Tibial artery (tissue), 4 donors: ENCODE data around the gene ST8SIA4.

Experiments used
- DNase-seq, 2 donors: peaks; one replicate each; pipeline ENCODE4 v3.0.0-alpha.2; 2019
- H3K27ac ChIP-seq, 2 donors: fragments of 200-600 bp; sonication (generic) in 1 of 2; 1 replicate in 1 of 2; 2 replicates in 1 of 2; pipeline ENCODE4 v1.5.1; 2018 to 2019; ENCODE audit warnings: mild to moderate bottlenecking in 1 of 2
- H3K27me3 ChIP-seq, 2 donors: fragments of 200-600 bp; sonication (generic) in 1 of 2; one replicate each; pipeline versions ENCODE4 v1.5.1 to v1.6.0; 2016 to 2019
- H3K36me3 ChIP-seq, 3 donors: fragments of 200-600 bp; sonication (generic) in 2 of 3; one replicate each; pipeline ENCODE4 v1.5.1; 2016 to 2019; ENCODE audit warnings: mild to moderate bottlenecking in 2 of 3
- H3K4me1 ChIP-seq, 4 donors: fragments of 200-600 bp; sonication (generic) in 2 of 4; 1 replicate in 3 of 4; 2 replicates in 1 of 4; pipeline ENCODE4 v1.5.1; 2016 to 2019
- H3K4me3 ChIP-seq, 2 donors: fragments of 200-600 bp; sonication (generic) in 1 of 2; 1 replicate in 1 of 2; 2 replicates in 1 of 2; pipeline ENCODE4 v1.5.1; 2018 to 2019; ENCODE audit warnings: mild to moderate bottlenecking in 2 of 2
- H3K9me3 ChIP-seq, 3 donors: fragments of 200-600 bp; sonication (generic) in 1 of 3; one replicate each; pipeline ENCODE4 v1.5.1; 2016 to 2019
- intact Hi-C: fragments of 100-400 bp; cut with DNase I; formaldehyde crosslinking; loops from one replicate; pipeline ENCODE4 v1.15.0; 2023; ENCODE audit warnings: low total_unique reads
- TF ChIP-seq, protein P1 (sequence below), 2 experiments: fragments of 200-600 bp in 1 of 2; fragments of 450-650 bp in 1 of 2; IDR thresholded peaks; one replicate each; pipeline ENCODE4 v1.5.1; 2017 to 2019; ENCODE audit warnings: antibody characterized with exemption in 2 of 2, mild to moderate bottlenecking in 1 of 2, moderate library complexity in 1 of 2

Gene ST8SIA4

DNA sequence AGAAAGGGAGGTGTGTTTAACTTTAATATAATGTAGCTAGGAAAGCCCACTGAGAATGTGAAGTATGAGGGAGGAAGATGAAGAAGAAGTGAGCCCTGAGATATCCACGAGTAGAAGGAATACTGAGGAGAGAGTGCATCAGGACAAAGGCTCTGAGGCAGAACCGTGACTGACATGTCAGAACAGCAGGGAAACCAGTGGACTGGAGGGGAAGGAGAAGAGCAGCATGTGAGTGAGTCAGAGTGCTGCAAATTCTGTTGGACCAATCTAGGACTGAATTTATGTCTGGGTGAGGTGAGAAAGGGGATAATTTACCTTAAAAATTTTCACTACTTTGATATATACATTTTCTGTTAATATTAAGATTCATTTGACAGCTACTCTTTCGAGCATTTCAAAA lies 110.3 kb downstream of the ST8SIA4 start:
- peaks cover 0 to 8% (median 0%) of the 10 kb centered on the region in 3 donors for H3K9me3 ChIP-seq
- intact Hi-C loops, result no loop called here
- H3K36me3 ChIP-seq, result no peaks in the 10 kb centered on the region
- H3K27ac ChIP-seq, result no peak overlapping the region
- H3K27me3 ChIP-seq, result no peaks in the 10 kb centered on the region
- no peak overlapping the region for H3K4me3 ChIP-seq
- TF ChIP-seq, protein P1, sequence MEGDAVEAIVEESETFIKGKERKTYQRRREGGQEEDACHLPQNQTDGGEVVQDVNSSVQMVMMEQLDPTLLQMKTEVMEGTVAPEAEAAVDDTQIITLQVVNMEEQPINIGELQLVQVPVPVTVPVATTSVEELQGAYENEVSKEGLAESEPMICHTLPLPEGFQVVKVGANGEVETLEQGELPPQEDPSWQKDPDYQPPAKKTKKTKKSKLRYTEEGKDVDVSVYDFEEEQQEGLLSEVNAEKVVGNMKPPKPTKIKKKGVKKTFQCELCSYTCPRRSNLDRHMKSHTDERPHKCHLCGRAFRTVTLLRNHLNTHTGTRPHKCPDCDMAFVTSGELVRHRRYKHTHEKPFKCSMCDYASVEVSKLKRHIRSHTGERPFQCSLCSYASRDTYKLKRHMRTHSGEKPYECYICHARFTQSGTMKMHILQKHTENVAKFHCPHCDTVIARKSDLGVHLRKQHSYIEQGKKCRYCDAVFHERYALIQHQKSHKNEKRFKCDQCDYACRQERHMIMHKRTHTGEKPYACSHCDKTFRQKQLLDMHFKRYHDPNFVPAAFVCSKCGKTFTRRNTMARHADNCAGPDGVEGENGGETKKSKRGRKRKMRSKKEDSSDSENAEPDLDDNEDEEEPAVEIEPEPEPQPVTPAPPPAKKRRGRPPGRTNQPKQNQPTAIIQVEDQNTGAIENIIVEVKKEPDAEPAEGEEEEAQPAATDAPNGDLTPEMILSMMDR (IDR thresholded peaks at IDR 0.05), result no peak
- H3K4me1 ChIP-seq, result no peaks in the 10 kb centered on the region
- no peak for DNase-seq

DNA sequence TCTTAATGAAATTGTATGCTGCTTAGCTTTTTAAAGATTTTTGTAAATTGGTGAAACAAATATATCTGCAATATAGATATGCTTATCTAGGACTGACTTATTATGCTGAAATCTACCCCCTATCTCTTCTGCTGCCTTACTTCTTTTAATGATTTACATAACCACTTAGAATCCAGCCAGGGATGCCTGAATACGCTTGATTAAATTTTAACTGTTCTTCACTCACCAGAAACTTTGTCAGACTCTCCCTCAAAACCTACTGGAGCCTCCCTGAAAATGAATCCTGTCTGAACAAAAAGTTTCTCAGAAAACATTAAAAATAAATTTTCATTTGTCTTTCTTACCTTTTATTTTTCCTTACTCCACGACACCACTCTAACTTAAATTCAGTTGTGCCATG lies 111.7 kb downstream of the ST8SIA4 start:
- intact Hi-C loops, result no loop called here
- Histone ChIP-seq H3K36me3 (no peaks in the 10 kb centered on the region), H3K27me3 (no peaks in the 10 kb centered on the region), H3K9me3 (peaks cover 0 to 8% (median 0%) of the 10 kb centered on the region in 3 donors), H3K4me3 (no peak overlapping the region), H3K27ac (no peak overlapping the region), H3K4me1 (no peaks in the 10 kb centered on the region)
- no peak for DNase-seq
- TF ChIP-seq, protein P1 (IDR thresholded peaks at IDR 0.05), result no peak

DNA sequence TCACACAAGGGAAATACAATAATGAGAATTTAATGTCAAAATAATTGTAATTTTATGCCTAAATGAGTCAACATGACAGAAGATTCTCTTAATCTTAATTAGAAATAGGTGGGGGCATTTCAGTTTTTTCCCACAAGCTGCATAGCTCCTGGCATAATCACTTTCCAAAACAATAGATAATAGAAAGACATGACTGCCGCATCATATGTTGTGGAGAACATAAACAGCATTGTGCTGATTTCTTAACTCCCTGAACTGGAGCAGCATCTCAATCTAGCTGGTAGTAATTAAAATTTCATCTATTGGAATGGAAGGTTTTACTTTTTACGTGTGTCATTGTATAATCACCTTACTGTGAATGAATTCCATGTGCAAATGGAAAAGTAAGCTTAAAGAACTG lies 112.1 kb downstream of the ST8SIA4 start:
- no peaks in the 10 kb centered on the region for H3K4me1 ChIP-seq
- H3K9me3 ChIP-seq, result peaks cover 0 to 8% (median 0%) of the 10 kb centered on the region in 3 donors
- no peak for DNase-seq
- intact Hi-C loops, result no loop called here
- TF ChIP-seq, protein P1 (IDR thresholded peaks at IDR 0.05), result no peak
- no peak overlapping the region for H3K27ac ChIP-seq
- no peak overlapping the region for H3K4me3 ChIP-seq
- no peaks in the 10 kb centered on the region for H3K36me3 ChIP-seq
- H3K27me3 ChIP-seq, result no peaks in the 10 kb centered on the region

DNA sequence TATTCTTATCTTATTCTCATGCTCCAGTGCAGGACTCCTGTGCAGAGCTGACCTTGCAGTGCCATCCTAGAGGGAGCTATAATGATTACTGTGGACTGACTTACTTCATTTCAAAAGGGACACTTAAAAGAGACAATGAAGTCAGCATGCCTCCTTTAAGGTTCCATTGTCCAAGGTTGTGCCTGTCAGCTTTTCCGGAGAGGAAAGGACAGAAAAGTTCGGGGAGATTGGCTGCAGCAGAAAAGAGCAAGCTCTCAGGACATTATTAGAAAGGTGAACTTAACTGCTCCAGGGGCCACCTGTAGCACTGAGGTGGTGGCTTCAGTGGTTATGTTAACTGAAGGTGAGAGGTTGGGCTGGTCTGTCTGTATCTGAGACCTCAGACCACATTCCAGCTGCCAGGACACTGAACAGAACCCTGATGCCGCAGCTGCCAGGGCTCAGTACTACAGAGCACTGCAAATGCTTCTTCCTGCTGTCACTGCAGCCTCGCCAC lies 112.9 kb downstream of the ST8SIA4 start:
- TF ChIP-seq, protein P1 (IDR thresholded peaks at IDR 0.05), result no peak
- Histone ChIP-seq H3K4me3 (no peak overlapping the region), H3K27ac (no peak overlapping the region), H3K36me3 (no peaks in the 10 kb centered on the region), H3K4me1 (no peaks in the 10 kb centered on the region), H3K27me3 (no peaks in the 10 kb centered on the region), H3K9me3 (peaks cover 0 to 8% (median 0%) of the 10 kb centered on the region in 3 donors)
- intact Hi-C loops, result no loop called here
- DNase-seq, result no peak

DNA sequence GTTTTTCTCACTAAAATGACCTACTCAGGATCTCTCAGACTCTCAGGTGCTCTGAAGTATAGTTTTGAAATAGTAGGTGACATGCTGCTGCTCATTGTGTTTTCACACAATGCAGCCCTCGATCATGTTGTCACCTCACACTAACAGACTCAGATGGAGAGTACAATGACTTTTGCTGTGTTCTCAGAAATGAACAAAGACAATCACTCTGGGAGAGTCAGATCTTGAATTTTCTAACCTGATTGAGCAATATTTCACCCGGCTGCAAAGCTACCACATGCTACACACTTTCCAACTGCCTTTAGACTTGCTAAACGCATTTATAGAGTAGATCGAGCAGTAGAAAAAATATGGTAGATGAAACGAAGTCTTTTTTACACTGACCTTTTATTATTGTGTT lies 113.4 kb downstream of the ST8SIA4 start:
- intact Hi-C loops, result no loop called here
- peaks cover 0 to 8% (median 0%) of the 10 kb centered on the region in 3 donors for H3K9me3 ChIP-seq
- H3K27me3 ChIP-seq, result no peaks in the 10 kb centered on the region
- no peak for DNase-seq
- H3K36me3 ChIP-seq, result no peaks in the 10 kb centered on the region
- no peak overlapping the region for H3K27ac ChIP-seq
- H3K4me3 ChIP-seq, result no peak overlapping the region
- no peaks in the 10 kb centered on the region for H3K4me1 ChIP-seq
- TF ChIP-seq, protein P1 (IDR thresholded peaks at IDR 0.05), result no peak

DNA sequence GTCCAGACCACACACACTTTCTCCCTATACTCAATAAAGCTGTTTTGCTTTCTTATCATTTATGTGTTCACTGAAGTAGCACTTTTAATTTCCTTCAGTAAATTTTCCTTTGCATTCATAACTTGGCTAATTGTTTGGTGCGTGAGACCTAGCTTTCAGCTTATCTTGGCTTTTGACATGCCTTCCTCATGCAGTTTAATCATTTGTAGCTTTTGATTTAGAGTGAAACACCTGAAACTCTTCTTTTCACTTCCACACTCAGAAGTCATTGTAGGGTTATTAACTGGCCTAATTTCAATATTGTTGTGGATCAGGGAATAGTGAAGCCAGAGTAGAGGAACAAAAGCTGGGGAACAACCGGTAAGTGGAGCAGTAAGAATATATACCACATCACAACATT lies 114.7 kb downstream of the ST8SIA4 start:
- Histone ChIP-seq H3K27me3 (no peaks in the 10 kb centered on the region), H3K36me3 (no peaks in the 10 kb centered on the region), H3K4me3 (no peak overlapping the region), H3K27ac (no peak overlapping the region), H3K9me3 (no peaks in the 10 kb centered on the region), H3K4me1 (no peaks in the 10 kb centered on the region)
- intact Hi-C loops, result no loop called here
- TF ChIP-seq, protein P1 (IDR thresholded peaks at IDR 0.05), result no peak
- DNase-seq, result no peak
